ENCODE results near the gene PDK2.

The PDK2 gene
- total RNA-seq, result 7.1 to 18.4 (median 14.3) reads per million in 3 experiments

DNA sequence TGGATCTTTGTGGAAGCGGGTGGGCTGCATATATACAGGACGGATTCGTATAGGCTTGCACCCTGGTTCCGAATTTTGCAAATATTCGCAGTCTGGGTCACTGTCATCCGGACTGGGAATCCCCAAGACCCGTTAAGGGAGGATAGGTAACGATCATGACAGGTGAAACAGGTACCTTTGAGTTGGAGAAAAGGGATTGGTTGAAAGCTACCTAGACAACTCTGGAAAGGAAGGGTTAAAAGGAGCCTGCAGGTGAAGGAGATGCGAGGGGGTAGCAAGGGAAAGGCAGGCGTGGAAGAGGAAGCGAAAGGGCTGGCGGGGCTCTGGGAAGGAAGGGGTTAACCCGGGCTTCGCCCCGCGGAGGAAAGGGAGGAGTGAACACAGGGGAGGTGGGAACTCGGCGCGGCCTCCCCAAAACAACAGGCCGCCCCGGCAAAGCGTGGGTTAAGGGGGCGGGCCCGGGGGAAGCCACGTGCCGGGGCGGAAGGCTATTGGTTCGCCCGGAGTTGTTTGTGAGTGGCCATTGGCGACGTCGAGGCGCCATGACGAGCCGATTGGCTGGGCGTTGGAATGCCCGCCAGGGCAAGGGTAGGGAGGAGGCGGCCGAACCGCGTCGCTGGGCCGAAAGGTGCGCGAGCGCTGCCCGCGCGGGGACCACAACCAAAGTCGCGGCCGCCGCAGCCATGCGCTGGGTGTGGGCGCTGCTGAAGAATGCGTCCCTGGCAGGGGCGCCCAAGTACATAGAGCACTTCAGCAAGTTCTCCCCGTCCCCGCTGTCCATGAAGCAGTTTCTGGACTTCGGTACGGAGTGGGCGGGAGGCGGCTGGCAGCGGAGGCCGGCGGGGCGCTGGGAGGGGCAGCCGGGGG is at the start of gene PDK2:
TSS of gene PDK2 (plus strand) at position 599 of the 867 bp plus-strand sequence. CDS start at position 684, 85 bp downstream.
- peak; percentile 98 for DNase-seq

DNA sequence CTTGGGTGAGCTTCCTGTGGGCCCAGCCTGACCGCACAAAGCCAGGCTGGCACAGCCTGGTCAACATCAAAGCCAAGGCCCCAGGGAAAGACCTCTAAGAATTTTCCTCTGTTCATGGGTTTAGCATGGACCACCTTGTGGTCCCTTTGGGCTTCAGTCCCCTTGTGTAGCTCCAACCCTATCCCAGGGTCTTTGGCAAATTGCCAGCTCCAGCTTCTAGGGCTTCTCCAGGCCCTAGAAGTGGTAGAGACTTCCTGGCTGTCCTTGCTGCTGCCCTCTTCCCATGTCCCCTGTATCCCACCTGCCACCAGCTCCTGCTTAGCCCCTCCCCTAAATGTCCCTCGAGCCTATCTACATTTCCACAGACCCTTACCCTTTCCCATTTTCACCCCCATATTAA is 49.0 kb upstream of the PDK2 start:
- DNase-seq, result no peak

DNA sequence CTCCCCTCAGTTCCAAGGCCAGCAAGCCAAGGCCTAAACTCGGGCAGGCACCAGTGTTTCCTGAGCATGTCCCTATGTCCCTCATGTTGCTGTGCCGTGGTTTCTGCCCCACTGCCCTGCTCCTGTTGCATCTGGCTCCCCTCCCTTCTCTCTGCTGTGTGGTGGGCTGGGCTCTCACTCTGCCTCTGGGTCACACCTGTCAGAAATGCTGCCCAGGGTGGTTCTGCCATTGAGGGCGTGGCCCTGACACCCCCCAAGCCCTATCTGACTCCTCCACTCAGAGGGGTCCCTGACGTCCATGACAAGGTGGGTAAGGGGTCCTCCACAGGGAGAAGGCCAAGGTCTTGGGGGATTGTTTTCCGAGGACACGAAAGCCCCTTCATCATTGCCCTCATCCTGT is 48.5 kb upstream of the PDK2 start:
- no peak for DNase-seq

DNA sequence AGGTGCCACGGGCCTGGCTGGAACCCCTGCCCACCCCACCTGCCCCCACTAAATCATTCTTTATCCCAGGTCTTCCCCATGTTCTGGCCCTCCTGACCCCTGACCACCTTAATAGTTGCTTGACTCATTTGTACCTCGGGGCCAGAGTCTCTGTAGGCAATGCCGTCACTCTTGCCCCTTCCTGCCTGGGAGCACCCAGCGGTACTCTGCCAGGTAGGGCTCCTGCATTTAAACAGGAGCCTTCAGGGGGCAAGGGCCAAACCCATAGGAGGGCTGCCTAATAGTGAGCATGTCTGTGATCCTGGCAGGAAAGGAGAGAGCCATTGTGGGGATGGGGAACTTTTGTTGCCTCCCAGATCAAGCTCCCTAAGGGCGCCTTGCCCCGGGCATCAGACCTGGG is 48.1 kb upstream of the PDK2 start:
- DNase-seq, result no peak

DNA sequence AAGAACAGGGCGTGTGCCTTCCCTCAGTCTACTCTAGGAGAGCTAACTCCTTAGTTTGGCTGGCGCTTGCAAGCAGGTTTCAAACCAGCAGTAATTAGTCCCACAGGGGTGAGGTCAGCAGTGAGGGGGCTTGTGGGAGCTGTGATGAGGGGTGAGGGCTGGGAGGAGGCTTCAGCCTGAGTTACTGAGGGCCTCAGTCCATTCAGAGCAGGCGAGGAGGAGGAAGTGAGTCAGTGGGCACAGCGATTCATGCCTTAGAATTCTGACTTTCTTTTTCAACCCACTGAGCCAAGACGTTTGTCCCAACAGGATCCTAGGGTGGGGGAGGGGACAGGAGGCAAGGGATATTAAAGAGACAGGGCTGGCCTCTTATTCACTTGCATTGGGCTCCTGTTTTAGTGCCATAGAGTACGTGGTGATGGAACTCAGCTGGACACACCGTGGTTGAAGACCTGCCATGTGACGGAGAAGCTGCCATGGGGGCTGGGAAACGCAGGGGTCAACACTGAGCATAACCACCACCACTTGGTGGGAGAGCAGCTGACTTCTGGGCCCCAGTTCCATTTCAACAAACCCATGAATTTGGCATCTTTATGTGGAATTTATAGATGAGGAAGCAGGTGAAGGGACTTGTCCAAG is 47.5 kb upstream of the PDK2 start:
- no peak for DNase-seq

DNA sequence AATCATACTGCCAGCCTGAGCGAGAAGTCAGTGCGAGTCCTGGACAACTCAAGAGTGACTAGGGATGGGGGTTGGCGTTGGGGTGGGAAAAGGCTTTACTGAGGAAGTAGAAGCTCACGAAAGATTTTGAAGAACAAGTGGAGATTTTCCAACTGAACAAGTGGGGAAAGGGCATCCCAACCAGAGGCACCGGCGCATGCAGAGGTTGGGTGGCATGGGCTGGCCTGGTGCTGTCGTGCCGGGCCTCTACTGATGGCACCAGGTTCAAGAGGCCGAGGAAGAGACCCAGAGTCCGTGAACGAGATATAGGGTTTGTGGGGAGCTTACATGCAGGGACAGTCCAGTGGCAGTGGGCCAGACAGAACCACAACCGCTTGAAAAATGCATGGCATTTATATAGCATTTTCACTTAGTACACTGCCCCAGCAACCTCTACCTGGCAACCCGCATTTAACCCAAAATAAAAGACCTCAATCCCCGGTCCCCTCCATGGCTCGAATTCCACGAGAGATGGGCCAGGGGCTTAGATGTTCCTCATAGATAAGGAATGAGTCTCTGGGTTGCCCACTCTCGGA is 46.9 kb upstream of the PDK2 start:
- DNase-seq, result no peak

DNA sequence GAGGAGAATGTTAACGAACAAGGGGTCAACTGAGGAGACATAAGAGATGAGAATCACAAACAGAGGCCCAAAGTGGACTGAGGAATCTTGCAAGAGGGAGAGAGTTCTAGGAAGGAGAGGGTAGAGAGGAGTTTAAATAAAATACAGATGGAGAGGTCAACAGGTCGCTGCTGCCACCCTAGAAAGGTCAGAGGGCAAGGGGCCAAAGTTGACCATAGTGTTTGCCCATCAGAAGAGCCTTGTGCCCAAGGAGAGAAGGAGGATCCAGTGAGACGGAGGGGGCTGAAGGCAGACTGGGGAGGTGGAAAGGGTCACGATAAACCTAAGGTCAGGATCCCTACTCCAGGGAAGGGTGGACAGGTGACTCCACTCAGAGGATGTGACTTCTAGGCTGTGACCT is 46.2 kb upstream of the PDK2 start:
- DNase-seq, result no peak

DNA sequence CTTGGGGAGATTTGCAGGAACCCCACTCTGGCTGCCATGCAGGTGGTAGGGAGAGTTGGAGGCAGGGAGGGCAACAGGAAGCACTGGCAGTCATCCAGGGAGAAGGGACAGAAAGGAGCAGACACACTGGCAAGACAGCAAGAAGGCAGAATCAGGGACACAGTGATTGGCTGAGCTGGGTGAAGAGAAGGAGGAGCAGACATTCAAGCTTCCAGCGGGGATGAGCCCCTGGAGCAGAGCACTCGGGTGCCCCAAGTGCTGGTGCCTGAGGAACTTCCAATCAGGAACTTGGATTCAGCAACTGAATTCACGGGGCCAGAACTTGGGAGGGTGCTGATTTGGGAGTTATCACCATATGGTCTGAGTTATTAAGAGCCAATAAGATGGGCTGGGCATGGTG is 45.5 kb upstream of the PDK2 start:
- no peak for DNase-seq

DNA sequence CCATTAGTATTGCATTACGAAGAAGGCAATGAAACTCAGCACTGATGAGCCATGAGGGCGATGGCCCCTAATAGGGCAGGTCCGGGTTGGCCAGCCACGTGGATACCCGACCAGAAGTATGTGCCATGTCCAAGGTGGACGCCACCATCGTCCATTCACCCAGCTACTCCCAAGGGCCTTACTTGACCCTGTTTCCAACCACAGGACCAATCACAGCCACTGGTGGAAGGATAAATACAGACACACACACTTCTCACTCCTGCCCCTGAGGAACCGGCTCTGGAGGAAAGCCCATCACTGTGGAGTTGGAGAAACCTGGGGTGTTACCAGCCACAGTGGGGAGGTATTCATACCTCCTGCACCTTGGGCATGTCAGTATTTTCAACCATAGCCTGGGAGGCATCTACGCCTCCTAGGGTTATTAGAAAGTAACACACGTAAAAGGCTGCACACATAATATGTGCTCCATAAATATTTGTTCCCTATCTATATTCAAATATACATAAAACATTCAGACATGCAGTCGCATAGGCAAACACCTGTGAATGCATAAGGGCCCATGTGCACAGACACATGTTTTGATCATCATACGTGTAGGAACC is 44.6 kb upstream of the PDK2 start:
- no peak for DNase-seq

DNA sequence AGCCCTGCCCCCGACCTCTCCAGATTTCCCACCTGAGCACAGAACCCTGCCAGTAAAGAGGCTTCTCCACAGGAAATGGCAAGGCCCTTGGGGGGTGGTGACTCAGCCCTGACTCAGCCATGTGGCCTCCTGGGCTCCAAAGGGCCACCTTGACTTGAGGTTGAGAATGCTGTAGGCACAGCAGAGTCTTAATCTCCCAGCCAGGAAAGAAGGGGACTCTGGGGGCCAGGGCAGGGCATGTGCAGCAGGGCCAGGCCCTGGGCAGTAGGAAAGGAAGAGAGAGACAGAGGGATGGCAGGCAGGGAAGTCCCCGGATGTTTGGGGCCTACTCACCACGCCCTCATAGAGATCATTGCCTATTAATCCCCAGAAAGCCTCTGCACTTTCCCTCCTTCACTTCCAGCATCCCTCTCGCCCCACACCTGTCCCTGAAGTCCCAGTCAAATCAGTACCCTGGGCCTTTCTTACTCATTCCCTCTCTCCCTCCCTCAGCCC is 44.0 kb upstream of the PDK2 start:
- DNase-seq, result no peak

DNA sequence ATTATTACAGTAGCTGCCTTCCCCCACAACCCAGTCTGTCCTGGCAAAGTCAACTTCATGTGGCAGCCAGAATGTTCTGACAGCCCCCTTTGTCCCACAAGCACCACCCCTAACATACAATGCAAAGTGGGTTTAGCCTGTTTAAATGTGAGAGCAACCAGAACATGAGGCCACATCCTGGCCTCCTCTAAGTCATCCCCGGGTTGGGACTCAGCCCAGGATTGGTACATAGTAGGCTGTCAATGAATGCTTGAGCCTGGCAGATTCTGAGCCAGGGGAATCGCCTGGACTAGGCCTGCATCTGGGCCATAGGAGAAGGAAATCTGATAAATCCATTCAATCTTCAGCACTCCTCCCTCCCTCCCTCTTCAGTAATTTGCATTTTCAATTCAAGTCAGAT is 43.5 kb upstream of the PDK2 start:
- no peak for DNase-seq

DNA sequence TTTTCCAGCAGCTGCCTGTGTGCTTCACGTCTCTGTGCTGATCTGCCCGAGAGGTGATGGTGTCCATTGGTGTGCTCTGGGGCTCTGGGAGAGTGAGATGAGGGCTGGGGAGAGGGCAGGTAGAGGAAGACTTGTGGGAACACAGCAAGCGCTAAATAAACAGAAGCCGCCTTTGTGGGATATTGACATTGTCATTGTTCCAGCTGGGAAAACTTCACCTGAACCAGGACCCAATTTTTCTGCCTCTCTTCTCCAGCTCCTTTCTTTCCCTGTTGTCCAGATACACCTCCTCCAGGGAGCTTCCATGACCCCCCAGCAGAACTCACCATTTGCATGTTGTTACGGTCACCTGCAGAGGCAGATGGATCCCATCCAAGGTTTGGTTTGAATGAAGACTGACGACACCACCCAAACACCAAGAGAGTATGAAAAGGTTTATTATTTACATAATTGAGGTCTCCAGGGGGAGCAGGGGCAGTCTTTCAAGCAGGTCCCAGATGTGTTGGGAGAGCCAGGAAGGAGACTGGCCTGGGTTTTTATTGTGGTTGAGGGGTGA is 42.8 kb upstream of the PDK2 start:
- DNase-seq, result no peak

DNA sequence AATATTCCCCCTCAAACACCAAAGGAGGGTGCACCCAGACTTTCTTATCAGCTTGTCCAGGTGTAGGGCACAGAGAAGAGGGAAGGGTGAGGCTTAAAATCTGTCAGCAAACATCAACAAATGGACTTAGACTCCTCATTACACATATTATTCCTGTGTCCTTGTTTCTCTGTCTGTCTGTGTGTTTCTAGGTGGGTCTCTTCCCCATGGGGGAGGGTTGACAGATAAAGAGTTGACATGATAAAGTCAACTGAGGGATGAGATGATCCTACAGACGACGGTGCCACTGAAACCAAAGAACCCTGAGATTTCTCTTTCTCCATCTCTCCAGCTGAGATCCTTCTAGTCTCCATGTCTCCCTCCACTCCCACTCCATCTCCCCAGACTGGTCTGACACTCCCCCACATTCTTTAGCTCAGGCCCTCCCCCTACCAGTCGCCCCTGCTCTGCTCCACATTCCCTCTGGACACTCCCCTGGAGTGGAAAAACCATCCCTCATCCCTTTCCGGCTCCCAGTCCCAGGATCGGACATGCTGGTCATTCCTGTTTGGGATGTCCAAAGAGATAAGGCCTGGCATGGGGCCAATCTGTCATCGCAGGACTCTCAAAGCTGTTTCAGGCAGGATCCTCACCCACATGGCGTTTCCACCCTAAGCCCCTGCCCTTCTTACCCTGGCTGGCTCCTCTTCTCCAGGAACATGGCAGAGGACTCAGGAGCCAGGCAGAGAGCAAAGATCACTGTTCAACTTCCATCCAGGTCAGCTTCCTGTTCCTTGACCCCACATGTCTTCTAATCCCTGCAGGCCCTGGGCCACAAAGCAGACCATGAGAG is 42.1 kb upstream of the PDK2 start:
- DNase-seq, result no peak

DNA sequence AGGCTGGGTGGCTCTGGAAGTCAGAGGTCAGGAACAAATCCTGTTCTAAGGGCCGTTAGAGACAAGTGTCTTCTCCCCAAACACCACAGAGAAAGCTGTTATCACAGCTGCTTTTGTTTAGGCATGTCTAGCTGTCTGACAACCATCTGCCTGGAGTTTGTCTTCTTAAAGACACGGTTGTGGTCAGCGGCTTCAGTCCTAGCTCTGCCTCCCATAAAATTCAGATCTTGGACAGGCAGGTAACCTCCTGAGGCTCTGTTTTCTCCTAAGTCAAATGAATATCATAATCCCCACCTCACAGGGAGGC is 41.5 kb upstream of the PDK2 start:
- DNase-seq, result no peak

DNA sequence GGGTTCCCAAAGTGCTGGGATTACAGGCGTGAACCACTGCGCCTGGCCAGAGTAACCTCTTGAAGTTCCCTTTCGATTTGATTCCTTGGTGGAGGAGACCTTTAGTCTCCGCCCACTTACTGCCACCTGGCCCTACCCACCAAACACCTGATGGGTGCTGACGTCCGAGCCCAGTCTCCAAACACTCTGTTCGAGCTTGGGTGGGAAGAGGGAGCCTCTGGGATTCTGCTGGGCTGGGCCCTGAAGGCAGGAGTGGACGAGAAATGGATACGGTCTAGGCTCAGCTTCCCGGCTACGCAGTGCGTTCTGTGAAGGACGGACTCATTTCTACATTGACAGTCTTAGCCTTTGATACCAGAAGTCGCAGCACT is 40.1 kb upstream of the PDK2 start:
- DNase-seq, result peak; percentile 32

DNA sequence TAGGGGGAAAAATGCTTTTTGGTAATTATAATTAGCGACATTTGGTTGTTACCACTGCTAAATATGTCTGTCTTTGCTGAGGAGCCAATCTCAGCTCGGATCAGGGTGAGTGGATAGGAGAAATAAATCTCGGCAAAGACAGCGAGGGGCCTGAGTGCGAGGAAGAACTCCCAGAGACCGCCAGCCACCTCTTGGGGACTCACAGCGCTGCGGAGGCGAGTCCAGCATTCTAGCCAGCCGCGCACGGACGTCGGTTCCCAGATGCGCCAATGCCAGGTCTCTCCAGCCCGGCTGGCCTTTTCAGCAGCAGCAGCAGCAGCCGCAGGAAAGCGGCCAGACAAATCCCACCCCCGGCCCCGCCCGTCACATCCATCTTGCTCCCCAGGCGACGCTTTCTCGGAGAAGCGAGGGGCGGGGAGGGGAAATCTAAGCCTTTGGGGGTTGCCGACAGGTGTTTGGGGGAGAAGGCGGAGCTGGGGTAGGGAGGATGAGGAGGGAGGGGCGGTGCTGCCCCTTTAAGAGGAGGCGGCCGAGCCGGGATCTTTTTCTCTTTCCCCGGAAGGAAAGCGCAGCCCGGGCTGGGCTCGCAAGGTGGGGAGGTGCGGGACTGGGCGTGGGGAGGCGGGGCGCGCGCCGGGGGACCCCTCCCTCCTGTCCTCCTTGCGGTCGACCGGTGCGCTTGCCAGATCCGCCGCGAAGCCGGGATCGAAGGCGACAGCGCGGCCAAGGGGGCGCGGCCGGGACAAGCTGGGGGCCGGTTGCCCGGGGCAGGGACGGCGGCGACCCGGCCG is 39.5 kb upstream of the PDK2 start, which contains the start of gene ITGA3:
TSS of gene ITGA3 (plus strand) at position 685 of the 791 bp plus-strand sequence. CDS start 330 bp downstream, outside the sequence.
- DNase-seq, result peak; percentile 55

DNA sequence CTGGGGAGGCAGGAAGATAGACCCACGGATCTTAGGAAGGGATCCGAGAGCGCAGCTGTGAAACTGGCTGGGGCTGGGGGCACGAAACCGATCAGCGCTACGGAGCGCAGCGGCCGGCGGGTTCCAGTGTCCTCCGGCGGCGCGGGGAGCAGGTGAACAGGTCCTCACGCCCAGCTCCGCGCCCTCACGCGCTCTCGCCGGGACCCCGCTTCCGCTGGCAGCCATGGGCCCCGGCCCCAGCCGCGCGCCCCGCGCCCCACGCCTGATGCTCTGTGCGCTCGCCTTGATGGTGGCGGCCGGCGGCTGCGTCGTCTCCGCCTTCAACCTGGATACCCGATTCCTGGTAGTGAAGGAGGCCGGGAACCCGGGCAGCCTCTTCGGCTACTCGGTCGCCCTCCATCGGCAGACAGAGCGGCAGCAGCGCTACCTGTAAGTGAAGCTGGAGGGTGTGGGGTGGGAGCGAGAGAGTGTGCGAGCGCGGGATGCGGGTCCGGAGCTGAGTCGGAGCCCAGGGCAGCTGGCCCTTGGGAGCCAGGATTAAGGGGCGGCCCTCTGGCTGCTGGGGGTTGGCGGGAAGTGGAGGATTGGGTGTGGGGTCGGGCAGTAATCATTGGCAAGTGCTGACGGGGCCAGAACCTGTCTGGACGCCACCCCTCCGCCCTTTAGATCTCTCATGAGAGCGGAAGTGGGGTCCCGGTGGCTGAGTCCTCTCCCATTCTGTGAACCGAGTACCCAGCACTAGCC is 38.8 kb upstream of the PDK2 start:
- peak; percentile 55 for DNase-seq

DNA sequence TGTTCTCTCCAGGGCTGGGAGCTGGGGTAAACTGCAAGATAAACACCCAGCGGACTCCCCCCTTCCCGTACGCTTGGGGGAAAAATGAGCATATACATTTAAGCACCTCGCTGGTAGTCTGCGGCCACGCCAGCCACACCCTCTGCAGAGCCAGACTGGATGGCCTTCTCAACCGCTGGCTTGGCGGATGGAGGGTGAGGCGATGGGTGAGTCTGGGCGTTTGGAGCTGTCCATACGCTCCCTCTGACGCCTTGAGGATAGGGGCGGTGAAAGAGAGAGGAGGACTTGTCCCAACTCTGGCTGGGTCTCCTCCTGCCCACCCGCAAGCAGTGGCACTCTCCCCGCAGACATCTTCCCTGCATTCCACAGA is 38.2 kb upstream of the PDK2 start:
- DNase-seq, result no peak

DNA sequence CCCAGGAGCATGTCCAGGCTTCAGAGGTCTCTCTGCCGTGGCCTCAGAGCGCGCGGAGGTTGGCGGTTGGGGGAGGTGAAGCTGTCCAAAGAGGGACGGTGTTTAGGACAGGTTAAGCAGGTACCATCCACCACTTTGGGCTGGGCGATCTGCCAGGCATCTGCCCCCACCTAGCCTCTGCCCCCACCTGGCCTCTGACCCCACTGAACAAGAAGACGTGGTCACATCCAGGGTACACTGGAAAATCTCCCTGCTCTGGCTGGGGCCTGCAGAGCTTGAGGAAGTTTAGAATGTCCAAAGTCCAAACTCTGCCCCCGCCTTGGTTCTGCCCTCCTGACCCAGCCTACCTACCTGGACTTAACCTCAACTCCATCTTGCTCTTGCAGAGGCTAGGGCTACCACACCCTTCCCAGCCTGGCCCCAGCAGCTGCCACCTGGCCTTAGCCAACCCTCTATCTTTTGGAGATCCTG is 37.6 kb upstream of the PDK2 start:
- DNase-seq, result no peak

DNA sequence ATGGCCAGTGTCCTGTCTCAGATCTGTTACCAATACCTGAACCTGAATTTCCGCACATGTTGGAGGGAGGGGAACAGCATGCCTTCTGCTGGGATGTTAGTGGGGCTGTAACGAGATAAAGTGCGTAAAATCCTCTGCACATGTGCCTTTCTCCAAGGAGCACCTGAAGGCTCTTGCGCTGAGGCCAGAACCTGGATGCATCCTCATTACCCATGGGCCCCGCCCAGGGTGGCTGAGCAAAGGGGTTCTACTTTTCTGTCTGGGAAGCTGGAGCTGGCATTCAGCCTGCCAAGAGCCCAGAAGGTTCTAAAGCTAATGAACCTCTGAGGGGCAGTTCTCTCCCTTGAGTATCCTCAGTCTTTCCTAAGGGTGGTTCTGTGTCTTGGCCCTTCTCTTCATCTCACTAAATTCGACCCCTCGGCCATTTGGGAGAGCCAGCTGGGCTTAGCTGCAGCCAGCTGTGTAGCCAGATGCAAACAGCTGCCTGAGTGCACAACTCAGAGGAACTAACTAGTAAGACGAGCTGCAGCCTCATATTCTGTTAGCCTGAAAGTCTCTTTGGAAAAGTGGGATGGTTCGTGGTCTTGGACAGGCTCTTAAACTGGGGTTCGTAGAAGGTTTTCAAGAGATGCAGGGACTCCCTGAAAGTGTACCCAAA is 36.7 kb upstream of the PDK2 start:
- DNase-seq, result no peak

Measured in central memory CD4-positive, alpha-beta T cell (primary cell).